HL-60 (cell line): Measurements from ENCODE around the gene LIN52.

ENCODE experiments used
- CTCF ChIP-seq: IDR thresholded peaks from one replicate; pipeline ENCODE4 v1.5.1; 2011; ENCODE audit warnings: low read length, control low read depth, inconsistent platforms; ENCODE audit not compliant: insufficient read depth
- GABPA ChIP-seq: IDR thresholded peaks from 2 replicates; pipeline ENCODE4 v1.6.1; 2012; ENCODE audit warnings: low read depth
- POLR2AphosphoS5 ChIP-seq: IDR thresholded peaks from 2 replicates; pipeline ENCODE4 v1.6.1; 2012; ENCODE audit warnings: low read depth
- REST ChIP-seq: IDR thresholded peaks from 2 replicates; pipeline ENCODE4 v1.6.1; 2012; ENCODE audit warnings: low read depth; ENCODE audit not compliant: insufficient replicate concordance
- SPI1 ChIP-seq: IDR thresholded peaks from 2 replicates; pipeline ENCODE4 v1.6.1; 2012; ENCODE audit warnings: low read depth, mild to moderate bottlenecking, borderline replicate concordance

GRCh38 chr14:74245292-74245691 lies 160.5 kb downstream of the LIN52 start:
- TF ChIP-seq CTCF (no peak), POLR2AphosphoS5 (no peak), SPI1 (no peak), REST (no peak), GABPA (no peak)
